ENCODE measurements around the gene HBA2.
"Not testable (repeated sequence)": the region's sequence is repeated elsewhere in the genome, so short reads cannot be mapped to it uniquely, and the experiment has no call there.

HBA2 gene

DNA sequence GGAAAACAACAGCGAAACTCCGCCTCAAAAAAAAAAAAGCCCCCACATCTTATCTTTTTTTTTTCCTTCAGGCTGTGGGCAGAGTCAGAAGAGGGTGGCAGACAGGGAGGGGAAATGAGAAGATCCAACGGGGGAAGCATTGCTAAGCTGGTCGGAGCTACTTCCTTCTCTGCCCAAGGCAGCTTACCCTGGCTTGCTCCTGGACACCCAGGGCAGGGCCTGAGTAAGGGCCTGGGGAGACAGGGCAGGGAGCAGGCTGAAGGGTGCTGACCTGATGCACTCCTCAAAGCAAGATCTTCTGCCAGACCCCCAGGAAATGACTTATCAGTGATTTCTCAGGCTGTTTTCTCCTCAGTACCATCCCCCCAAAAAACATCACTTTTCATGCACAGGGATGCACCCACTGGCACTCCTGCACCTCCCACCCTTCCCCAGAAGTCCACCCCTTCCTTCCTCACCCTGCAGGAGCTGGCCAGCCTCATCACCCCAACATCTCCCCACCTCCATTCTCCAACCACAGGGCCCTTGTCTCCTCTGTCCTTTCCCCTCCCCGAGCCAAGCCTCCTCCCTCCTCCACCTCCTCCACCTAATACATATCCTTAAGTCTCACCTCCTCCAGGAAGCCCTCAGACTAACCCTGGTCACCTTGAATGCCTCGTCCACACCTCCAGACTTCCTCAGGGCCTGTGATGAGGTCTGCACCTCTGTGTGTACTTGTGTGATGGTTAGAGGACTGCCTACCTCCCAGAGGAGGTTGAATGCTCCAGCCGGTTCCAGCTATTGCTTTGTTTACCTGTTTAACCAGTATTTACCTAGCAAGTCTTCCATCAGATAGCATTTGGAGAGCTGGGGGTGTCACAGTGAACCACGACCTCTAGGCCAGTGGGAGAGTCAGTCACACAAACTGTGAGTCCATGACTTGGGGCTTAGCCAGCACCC is 2.6 kb downstream of the HBA2 start:
- Histone ChIP-seq H3K4me1 (ENCODE audit: control insufficient read depth in 2 of 2, insufficient read depth in 2 of 2, low read length in 2 of 2) (no peaks in the 10 kb centered on the region), H3K9me3 (ENCODE audit: control insufficient read depth in 2 of 2, low read length in 2 of 2) (no peaks in the 10 kb centered on the region), H3K27ac (ENCODE audit: low read depth in 2 of 2, low read length in 2 of 2) (no peak overlapping the region), H3K4me3 (ENCODE audit: low read length in 2 of 2) (no peak overlapping the region), H3K9ac (ENCODE audit: low read depth in 1 of 2, low read length in 2 of 2) (no peak overlapping the region), H3K36me3 (ENCODE audit: control insufficient read depth in 2 of 2, insufficient read depth in 2 of 2, low read length in 2 of 2) (no peaks in the 10 kb centered on the region), H3K27me3 (ENCODE audit: control insufficient read depth in 2 of 2, insufficient read depth in 2 of 2, low read length in 2 of 2) (peaks cover 34 to 36% of the 10 kb centered on the region in 2 donors)

DNA sequence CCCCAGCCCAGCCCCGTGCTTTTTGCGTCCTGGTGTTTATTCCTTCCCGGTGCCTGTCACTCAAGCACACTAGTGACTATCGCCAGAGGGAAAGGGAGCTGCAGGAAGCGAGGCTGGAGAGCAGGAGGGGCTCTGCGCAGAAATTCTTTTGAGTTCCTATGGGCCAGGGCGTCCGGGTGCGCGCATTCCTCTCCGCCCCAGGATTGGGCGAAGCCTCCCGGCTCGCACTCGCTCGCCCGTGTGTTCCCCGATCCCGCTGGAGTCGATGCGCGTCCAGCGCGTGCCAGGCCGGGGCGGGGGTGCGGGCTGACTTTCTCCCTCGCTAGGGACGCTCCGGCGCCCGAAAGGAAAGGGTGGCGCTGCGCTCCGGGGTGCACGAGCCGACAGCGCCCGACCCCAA is 3.3 kb downstream of the HBA2 start:
- H3K27me3 ChIP-seq (ENCODE audit: control insufficient read depth in 2 of 2, insufficient read depth in 2 of 2, low read length in 2 of 2), result peaks cover 36 to 37% of the 10 kb centered on the region in 2 donors
- H3K36me3 ChIP-seq (ENCODE audit: control insufficient read depth in 2 of 2, insufficient read depth in 2 of 2, low read length in 2 of 2); H3K27ac ChIP-seq (ENCODE audit: low read depth in 2 of 2, low read length in 2 of 2); H3K4me3 ChIP-seq (ENCODE audit: low read length in 2 of 2); H3K9me3 ChIP-seq (ENCODE audit: control insufficient read depth in 2 of 2, low read length in 2 of 2); H3K4me1 ChIP-seq (ENCODE audit: control insufficient read depth in 2 of 2, insufficient read depth in 2 of 2, low read length in 2 of 2); H3K9ac ChIP-seq (ENCODE audit: low read depth in 1 of 2, low read length in 2 of 2): not testable (repeated sequence)

DNA sequence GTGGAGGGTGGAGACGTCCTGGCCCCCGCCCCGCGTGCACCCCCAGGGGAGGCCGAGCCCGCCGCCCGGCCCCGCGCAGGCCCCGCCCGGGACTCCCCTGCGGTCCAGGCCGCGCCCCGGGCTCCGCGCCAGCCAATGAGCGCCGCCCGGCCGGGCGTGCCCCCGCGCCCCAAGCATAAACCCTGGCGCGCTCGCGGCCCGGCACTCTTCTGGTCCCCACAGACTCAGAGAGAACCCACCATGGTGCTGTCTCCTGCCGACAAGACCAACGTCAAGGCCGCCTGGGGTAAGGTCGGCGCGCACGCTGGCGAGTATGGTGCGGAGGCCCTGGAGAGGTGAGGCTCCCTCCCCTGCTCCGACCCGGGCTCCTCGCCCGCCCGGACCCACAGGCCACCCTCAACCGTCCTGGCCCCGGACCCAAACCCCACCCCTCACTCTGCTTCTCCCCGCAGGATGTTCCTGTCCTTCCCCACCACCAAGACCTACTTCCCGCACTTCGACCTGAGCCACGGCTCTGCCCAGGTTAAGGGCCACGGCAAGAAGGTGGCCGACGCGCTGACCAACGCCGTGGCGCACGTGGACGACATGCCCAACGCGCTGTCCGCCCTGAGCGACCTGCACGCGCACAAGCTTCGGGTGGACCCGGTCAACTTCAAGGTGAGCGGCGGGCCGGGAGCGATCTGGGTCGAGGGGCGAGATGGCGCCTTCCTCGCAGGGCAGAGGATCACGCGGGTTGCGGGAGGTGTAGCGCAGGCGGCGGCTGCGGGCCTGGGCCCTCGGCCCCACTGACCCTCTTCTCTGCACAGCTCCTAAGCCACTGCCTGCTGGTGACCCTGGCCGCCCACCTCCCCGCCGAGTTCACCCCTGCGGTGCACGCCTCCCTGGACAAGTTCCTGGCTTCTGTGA is 4.1 kb downstream of the HBA2 start, which contains the start of gene HBA1:
HBA1 (plus strand) TSS at position 204 of the 906 bp plus-strand sequence; CDS start at position 241, 37 bp downstream.
- not testable (repeated sequence) for H3K4me3 ChIP-seq (ENCODE audit: low read length in 2 of 2); H3K9me3 ChIP-seq (ENCODE audit: control insufficient read depth in 2 of 2, low read length in 2 of 2)
- peaks cover 37 to 38% of the 10 kb centered on the region in 2 donors for H3K27me3 ChIP-seq (ENCODE audit: control insufficient read depth in 2 of 2, insufficient read depth in 2 of 2, low read length in 2 of 2)

DNA sequence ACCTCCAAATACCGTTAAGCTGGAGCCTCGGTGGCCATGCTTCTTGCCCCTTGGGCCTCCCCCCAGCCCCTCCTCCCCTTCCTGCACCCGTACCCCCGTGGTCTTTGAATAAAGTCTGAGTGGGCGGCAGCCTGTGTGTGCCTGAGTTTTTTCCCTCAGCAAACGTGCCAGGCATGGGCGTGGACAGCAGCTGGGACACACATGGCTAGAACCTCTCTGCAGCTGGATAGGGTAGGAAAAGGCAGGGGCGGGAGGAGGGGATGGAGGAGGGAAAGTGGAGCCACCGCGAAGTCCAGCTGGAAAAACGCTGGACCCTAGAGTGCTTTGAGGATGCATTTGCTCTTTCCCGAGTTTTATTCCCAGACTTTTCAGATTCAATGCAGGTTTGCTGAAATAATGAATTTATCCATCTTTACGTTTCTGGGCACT is 4.7 kb downstream of the HBA2 start:
- no peak overlapping the region for H3K4me3 ChIP-seq (ENCODE audit: low read length in 2 of 2)
- H3K4me1 ChIP-seq (ENCODE audit: control insufficient read depth in 2 of 2, insufficient read depth in 2 of 2, low read length in 2 of 2), result peaks cover 7% of the 10 kb centered on the region in 2 donors
- no peak overlapping the region for H3K27ac ChIP-seq (ENCODE audit: low read depth in 2 of 2, low read length in 2 of 2)
- H3K36me3 ChIP-seq (ENCODE audit: control insufficient read depth in 2 of 2, insufficient read depth in 2 of 2, low read length in 2 of 2), result no peaks in the 10 kb centered on the region
- no peak overlapping the region for H3K9ac ChIP-seq (ENCODE audit: low read depth in 1 of 2, low read length in 2 of 2)
- peaks cover 37% of the 10 kb centered on the region in 2 donors for H3K27me3 ChIP-seq (ENCODE audit: control insufficient read depth in 2 of 2, insufficient read depth in 2 of 2, low read length in 2 of 2)
- H3K9me3 ChIP-seq (ENCODE audit: control insufficient read depth in 2 of 2, low read length in 2 of 2), result no peaks in the 10 kb centered on the region

More for the DNA sequence above, 4.1 kb downstream of the HBA2 start, which contains the start of gene HBA1:
- H3K9ac ChIP-seq (ENCODE audit: low read depth in 1 of 2, low read length in 2 of 2); H3K27ac ChIP-seq (ENCODE audit: low read depth in 2 of 2, low read length in 2 of 2); H3K36me3 ChIP-seq (ENCODE audit: control insufficient read depth in 2 of 2, insufficient read depth in 2 of 2, low read length in 2 of 2); H3K4me1 ChIP-seq (ENCODE audit: control insufficient read depth in 2 of 2, insufficient read depth in 2 of 2, low read length in 2 of 2): not testable (repeated sequence)

DNA sequence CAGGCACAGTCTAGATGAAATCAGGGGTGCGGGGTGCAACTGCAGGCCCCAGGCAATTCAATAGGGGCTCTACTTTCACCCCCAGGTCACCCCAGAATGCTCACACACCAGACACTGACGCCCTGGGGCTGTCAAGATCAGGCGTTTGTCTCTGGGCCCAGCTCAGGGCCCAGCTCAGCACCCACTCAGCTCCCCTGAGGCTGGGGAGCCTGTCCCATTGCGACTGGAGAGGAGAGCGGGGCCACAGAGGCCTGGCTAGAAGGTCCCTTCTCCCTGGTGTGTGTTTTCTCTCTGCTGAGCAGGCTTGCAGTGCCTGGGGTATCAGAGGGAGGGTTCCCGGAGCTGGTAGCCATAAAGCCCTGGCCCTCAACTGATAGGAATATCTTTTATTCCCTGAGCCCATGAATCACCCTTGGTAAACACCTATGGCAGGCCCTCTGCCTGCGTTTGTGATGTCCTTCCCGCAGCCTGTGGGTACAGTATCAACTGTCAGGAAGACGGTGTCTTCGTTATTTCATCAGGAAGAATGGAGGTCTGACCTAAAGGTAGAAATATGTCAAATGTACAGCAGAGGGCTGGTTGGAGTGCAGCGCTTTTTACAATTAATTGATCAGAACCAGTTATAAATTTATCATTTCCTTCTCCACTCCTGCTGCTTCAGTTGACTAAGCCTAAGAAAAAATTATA is 5.4 kb downstream of the HBA2 start:
- no peaks in the 10 kb centered on the region for H3K36me3 ChIP-seq (ENCODE audit: control insufficient read depth in 2 of 2, insufficient read depth in 2 of 2, low read length in 2 of 2)
- no peak overlapping the region for H3K27ac ChIP-seq (ENCODE audit: low read depth in 2 of 2, low read length in 2 of 2)
- H3K4me3 ChIP-seq (ENCODE audit: low read length in 2 of 2), result no peak overlapping the region
- peaks cover 7% of the 10 kb centered on the region in 2 donors for H3K4me1 ChIP-seq (ENCODE audit: control insufficient read depth in 2 of 2, insufficient read depth in 2 of 2, low read length in 2 of 2)
- H3K27me3 ChIP-seq (ENCODE audit: control insufficient read depth in 2 of 2, insufficient read depth in 2 of 2, low read length in 2 of 2), result peaks cover 37% of the 10 kb centered on the region in 2 donors
- no peak overlapping the region for H3K9ac ChIP-seq (ENCODE audit: low read depth in 1 of 2, low read length in 2 of 2)
- no peaks in the 10 kb centered on the region for H3K9me3 ChIP-seq (ENCODE audit: control insufficient read depth in 2 of 2, low read length in 2 of 2)

DNA sequence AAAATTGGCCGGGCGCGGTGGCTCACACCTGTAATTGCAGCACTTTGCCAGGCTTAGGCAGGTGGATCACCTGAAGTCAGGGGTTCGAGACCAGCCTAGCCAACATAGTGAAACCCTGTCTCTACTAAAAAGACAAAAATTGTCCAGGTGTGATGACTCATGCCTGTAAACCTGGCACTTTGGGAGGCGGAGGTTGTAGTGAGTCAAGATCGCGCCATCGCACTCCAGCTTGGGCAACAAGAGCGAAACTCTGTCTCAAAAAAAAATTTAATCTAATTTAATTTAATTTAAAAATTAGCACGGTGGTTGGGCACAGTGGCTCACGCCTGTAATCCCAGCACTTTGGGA is 6.0 kb downstream of the HBA2 start:
- Histone ChIP-seq H3K9me3 (ENCODE audit: control insufficient read depth in 2 of 2, low read length in 2 of 2) (no peaks in the 10 kb centered on the region), H3K4me1 (ENCODE audit: control insufficient read depth in 2 of 2, insufficient read depth in 2 of 2, low read length in 2 of 2) (peaks cover 7% of the 10 kb centered on the region in 2 donors), H3K36me3 (ENCODE audit: control insufficient read depth in 2 of 2, insufficient read depth in 2 of 2, low read length in 2 of 2) (no peaks in the 10 kb centered on the region), H3K9ac (ENCODE audit: low read depth in 1 of 2, low read length in 2 of 2) (no peak overlapping the region), H3K27me3 (ENCODE audit: control insufficient read depth in 2 of 2, insufficient read depth in 2 of 2, low read length in 2 of 2) (peaks cover 37% of the 10 kb centered on the region in 2 donors), H3K4me3 (ENCODE audit: low read length in 2 of 2) (no peak overlapping the region), H3K27ac (ENCODE audit: low read depth in 2 of 2, low read length in 2 of 2) (no peak overlapping the region)

DNA sequence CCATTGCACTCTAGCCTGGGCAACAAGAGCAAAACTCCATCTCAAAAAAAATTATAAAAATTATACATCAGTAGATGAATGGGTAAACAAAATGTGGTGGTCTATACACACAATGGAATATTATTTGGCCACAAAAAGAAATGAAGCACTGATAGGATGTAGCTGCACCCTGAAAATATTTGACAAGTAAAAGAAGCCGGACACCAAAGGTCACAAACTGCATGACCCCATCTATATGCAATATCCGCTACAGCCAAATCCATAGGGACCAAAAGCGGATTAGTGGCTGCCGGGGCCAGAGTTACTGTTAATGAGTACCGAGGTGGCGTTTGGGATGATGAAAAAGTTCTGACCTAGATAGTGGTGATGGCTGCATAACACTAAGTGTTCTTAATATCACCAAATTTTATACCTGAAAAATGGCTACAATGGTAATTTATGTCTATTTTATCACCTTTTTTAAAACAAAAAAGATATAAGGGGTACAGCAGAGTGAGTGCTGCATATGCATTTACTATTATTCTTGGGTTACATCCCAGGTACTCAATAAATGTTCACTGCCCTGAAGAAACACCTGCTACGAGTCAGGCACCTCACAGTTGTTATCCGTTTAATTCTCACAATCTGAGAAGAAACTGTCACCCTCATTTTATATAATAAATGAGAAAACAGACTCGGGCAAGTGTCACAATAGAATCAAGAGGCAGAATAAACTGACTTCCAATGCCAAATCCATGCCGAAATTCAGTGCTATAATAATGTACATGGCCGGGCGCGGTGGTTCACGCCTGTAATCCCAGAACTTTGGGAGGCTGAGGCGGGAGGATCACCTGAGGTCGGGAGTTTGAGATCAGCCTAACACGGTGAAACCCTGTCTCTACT is 6.8 kb downstream of the HBA2 start:
- no peak overlapping the region for H3K9ac ChIP-seq (ENCODE audit: low read depth in 1 of 2, low read length in 2 of 2)
- no peak overlapping the region for H3K27ac ChIP-seq (ENCODE audit: low read depth in 2 of 2, low read length in 2 of 2)
- H3K4me3 ChIP-seq (ENCODE audit: low read length in 2 of 2), result no peak overlapping the region
- no peaks in the 10 kb centered on the region for H3K36me3 ChIP-seq (ENCODE audit: control insufficient read depth in 2 of 2, insufficient read depth in 2 of 2, low read length in 2 of 2)
- H3K27me3 ChIP-seq (ENCODE audit: control insufficient read depth in 2 of 2, insufficient read depth in 2 of 2, low read length in 2 of 2), result peaks cover 36 to 37% of the 10 kb centered on the region in 2 donors
- H3K4me1 ChIP-seq (ENCODE audit: control insufficient read depth in 2 of 2, insufficient read depth in 2 of 2, low read length in 2 of 2), result peaks cover 7 to 10% of the 10 kb centered on the region in 2 donors
- H3K9me3 ChIP-seq (ENCODE audit: control insufficient read depth in 2 of 2, low read length in 2 of 2), result no peaks in the 10 kb centered on the region

DNA sequence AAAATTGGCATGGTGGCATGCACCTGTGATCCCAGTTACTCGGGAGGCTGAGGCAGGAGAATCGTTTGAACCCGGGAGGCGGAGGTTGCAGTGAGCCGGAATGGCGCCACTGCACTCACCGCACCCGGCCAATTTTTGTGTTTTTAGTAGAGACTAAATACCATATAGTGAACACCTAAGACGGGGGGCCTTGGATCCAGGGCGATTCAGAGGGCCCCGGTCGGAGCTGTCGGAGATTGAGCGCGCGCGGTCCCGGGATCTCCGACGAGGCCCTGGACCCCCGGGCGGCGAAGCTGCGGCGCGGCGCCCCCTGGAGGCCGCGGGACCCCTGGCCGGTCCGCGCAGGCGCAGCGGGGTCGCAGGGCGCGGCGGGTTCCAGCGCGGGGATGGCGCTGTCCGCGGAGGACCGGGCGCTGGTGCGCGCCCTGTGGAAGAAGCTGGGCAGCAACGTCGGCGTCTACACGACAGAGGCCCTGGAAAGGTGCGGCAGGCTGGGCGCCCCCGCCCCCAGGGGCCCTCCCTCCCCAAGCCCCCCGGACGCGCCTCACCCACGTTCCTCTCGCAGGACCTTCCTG is 7.5 kb downstream of the HBA2 start, which contains the start of gene HBQ1:
HBQ1 (plus strand) TSS at position 359 of the 575 bp plus-strand sequence; CDS start at position 387, 28 bp downstream.
- Histone ChIP-seq H3K27ac (ENCODE audit: low read depth in 2 of 2, low read length in 2 of 2) (no peak within 1 kb of the TSS), H3K9me3 (ENCODE audit: control insufficient read depth in 2 of 2, low read length in 2 of 2) (no peaks in the 10 kb centered on the region), H3K4me3 (ENCODE audit: low read length in 2 of 2) (peak within 1 kb of the TSS; percentile 23 to 41), H3K27me3 (ENCODE audit: control insufficient read depth in 2 of 2, insufficient read depth in 2 of 2, low read length in 2 of 2) (peaks cover 31 to 33% of the 10 kb centered on the region in 2 donors), H3K4me1 (ENCODE audit: control insufficient read depth in 2 of 2, insufficient read depth in 2 of 2, low read length in 2 of 2) (peaks cover 7 to 10% of the 10 kb centered on the region in 2 donors), H3K9ac (ENCODE audit: low read depth in 1 of 2, low read length in 2 of 2) (peak within 1 kb of the TSS in 1 of 2 donors; percentile 10), H3K36me3 (ENCODE audit: control insufficient read depth in 2 of 2, insufficient read depth in 2 of 2, low read length in 2 of 2) (peaks cover 0 to 2% of the 10 kb centered on the region in 2 donors)

All from mucosa of rectum (tissue), 2 donors.